Heart left ventricle (tissue), 13 donors: ENCODE results near the gene ZW10.

Experiments
- POLR2A ChIP-seq, 2 donors: fragments of 450-650 bp; IDR thresholded peaks; one replicate each; pipeline ENCODE4 v1.6.1; 2017; ENCODE audit warnings: antibody characterized with exemption in 2 of 2, mild to moderate bottlenecking in 2 of 2, moderate library complexity in 2 of 2
- TF ChIP-seq, protein P1 (sequence below), 12 donors: fragments of 200-600 bp; sonication (generic) in 4 of 12; IDR thresholded peaks; one replicate each; pipeline versions ENCODE4 v1.5.0 to v1.8.0; 2018 to 2022; ENCODE audit warnings: antibody characterized with exemption in 12 of 12, mild to moderate bottlenecking in 5 of 12
- donor health status: ischemic (EF 13 %, LVEDD 7.1; RV severe dilation, severe dysfunction).
- donor health status: DM: no; HTN: yes; CAD: no.
- donor health status: DM: no; HTN: no; CAD: no.
- donor health status: ischemic (EF 25% LVEDD 6.9; RV normal size, moderate dysfunction).
- donor health status: ischemic (EF 25% LVEDD 5.7; RV mildly dilated, moderate dysfunction).
- donor health status: ischemic (EF 35%, LVEDD 5.7; RV mildly dilated, moderate dysfunction).
- donor health status: nonischemic (EF 11% LVEDD 7.7; RV severe dilation, severe dysfunction).
- donor health status: DM: yes; HTN: yes; CAD: no.
- donor health status: PGD.
- donor health status: ischemic (EF 29% LVEDD 5.4; RV normal size, mild dysfunction).
- donor health status: nonischemic (EF 23%, LVEDD 6.1; RV moderate dilation, normal function).

DNA sequence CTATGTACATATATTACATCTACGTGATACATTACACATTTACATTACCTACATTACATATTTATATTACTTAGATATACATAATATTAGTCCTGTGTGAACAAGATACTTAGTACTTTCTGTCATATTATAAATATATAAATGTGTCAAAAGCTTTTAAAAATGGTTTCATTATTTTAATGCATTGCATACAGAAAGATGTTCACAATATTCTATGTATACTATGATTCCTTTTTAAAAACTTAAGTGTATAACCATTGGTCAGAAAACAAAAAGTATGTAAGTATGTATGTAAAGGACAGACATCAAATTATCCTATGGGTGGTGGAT, 647 bp upstream of the ZW10 start:
- no peak for TF ChIP-seq POLR2A (IDR thresholded peaks at IDR 0.05)
- TF ChIP-seq, protein P1, sequence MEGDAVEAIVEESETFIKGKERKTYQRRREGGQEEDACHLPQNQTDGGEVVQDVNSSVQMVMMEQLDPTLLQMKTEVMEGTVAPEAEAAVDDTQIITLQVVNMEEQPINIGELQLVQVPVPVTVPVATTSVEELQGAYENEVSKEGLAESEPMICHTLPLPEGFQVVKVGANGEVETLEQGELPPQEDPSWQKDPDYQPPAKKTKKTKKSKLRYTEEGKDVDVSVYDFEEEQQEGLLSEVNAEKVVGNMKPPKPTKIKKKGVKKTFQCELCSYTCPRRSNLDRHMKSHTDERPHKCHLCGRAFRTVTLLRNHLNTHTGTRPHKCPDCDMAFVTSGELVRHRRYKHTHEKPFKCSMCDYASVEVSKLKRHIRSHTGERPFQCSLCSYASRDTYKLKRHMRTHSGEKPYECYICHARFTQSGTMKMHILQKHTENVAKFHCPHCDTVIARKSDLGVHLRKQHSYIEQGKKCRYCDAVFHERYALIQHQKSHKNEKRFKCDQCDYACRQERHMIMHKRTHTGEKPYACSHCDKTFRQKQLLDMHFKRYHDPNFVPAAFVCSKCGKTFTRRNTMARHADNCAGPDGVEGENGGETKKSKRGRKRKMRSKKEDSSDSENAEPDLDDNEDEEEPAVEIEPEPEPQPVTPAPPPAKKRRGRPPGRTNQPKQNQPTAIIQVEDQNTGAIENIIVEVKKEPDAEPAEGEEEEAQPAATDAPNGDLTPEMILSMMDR (IDR thresholded peaks at IDR 0.05): peak in 2 of 12 donors; percentile 0 to 19
